Measurements from ENCODE around the gene ALCAM.

The ALCAM gene

DNA sequence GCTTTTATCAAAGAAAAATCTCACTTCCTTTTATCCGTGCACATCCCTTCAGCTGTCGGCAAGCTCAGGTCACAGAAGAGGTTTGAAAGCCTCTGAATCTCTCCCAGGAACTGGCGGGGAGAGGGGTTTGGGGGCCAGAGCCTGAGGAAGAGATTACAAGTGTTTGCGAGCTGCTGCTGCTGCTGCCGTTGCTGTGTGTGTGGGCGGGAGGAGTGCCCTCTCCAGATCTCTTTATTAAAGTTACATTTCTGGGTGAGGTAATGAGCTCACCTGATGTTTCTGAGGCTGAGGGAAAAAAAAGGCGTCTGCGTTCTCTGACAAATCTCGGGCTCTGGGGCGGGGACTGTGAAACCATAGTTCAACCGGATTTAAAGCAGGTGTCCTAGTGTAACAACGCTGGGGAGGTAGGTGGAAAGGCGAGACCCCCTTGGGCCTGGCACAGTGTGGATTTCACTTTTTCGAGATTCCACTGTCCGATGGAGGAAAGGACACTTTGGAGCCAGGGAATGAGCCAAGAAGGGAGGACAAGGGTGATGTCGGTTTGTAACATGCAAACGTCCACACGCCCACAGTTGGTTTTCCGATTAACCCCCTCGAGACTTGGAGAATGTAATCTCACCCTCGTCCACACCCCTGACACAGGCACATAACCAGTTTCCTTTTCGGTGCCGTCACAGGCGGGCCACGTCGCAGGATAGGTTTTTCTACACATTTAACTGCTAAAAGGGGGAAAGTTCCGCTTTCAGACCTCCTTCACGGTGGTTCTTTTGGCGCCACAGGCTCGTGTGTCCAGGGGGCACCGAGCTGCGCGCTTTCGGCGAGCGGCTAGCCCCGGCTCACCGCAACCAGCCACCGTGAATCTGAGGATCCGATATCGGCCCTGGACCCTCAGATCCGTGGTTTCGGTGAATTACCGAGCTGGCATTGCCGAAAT is 2.1 kb downstream of the ALCAM start:
- TF ChIP-seq, protein P1, sequence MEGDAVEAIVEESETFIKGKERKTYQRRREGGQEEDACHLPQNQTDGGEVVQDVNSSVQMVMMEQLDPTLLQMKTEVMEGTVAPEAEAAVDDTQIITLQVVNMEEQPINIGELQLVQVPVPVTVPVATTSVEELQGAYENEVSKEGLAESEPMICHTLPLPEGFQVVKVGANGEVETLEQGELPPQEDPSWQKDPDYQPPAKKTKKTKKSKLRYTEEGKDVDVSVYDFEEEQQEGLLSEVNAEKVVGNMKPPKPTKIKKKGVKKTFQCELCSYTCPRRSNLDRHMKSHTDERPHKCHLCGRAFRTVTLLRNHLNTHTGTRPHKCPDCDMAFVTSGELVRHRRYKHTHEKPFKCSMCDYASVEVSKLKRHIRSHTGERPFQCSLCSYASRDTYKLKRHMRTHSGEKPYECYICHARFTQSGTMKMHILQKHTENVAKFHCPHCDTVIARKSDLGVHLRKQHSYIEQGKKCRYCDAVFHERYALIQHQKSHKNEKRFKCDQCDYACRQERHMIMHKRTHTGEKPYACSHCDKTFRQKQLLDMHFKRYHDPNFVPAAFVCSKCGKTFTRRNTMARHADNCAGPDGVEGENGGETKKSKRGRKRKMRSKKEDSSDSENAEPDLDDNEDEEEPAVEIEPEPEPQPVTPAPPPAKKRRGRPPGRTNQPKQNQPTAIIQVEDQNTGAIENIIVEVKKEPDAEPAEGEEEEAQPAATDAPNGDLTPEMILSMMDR (conservative IDR thresholded peaks at IDR 0.05; ENCODE audit: control insufficient read depth, insufficient read depth, low read depth, low read length), result no peak
- peak; percentile 73 for DNase-seq (ENCODE audit: low read depth)
- H3K4me3 ChIP-seq (ENCODE audit: control insufficient read depth, low read depth, low read length), result peak overlapping the region; percentile 89

DNA sequence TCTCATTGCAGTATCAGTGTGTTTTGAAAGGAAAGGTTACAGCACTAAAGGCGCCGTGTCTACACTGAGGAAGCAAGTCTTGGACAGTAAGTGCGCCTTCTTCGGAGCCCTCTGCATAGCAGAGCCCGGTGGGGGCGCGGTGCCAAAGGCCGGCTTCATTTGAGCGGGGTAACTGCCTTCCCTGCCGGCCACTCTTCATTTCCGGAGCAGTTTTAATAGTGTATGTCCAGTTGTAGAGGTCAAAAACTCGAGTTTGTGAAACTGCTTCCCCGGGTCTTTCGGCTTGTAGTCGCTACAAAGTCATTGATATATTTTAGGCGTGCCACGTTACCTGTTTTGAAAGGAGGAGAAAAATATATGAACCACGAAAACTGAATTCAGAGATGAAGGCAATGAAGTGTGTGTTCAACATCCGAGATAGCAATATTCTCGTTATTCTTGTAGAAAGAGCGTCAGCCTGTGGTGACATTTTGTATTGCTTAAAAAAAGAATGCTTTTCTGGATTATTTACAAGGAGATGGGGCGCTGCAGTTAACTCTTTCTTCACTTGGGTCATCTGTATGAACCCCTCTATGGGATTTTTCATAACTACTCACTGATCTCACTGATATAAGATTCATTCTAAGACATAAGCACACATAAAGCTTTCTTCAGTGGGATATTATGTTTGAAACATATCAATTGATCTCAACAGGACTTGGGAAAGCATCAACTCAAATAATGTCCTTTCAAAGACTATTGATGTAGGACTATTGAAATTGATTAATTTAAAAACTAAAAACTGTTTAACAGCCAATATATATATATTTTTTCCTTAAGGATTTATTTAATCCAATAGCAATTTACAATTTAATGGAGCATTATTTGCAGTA is 3.0 kb downstream of the ALCAM start:
- peak; percentile 80 for DNase-seq (ENCODE audit: low read depth)
- TF ChIP-seq, protein P1 (conservative IDR thresholded peaks at IDR 0.05; ENCODE audit: control insufficient read depth, insufficient read depth, low read depth, low read length), result peak; percentile 90
- H3K4me3 ChIP-seq (ENCODE audit: control insufficient read depth, low read depth, low read length), result peak overlapping the region; percentile 89

DNA sequence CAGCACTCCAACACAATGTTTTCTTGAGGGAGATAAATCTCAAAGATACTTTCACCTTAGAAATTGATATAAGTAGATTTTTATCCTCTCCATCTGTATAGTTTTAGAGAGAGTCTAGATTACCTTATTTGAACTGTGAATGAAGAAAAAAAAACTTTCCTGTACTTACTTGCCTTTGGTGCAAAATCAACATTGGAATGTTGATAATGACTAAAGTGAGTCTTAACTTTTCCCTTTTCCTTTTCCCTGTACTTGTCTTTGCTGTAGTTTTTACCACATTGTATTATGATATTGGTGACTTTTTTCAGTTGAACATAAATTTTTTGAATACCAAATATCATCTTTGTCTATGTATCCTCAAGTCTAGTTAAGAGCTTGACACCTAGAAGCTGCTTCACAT is 6.7 kb downstream of the ALCAM start:
- TF ChIP-seq, protein P1 (conservative IDR thresholded peaks at IDR 0.05; ENCODE audit: control insufficient read depth, insufficient read depth, low read depth, low read length), result no peak
- H3K4me3 ChIP-seq (ENCODE audit: control insufficient read depth, low read depth, low read length), result no peak overlapping the region
- no peak for DNase-seq (ENCODE audit: low read depth)

DNA sequence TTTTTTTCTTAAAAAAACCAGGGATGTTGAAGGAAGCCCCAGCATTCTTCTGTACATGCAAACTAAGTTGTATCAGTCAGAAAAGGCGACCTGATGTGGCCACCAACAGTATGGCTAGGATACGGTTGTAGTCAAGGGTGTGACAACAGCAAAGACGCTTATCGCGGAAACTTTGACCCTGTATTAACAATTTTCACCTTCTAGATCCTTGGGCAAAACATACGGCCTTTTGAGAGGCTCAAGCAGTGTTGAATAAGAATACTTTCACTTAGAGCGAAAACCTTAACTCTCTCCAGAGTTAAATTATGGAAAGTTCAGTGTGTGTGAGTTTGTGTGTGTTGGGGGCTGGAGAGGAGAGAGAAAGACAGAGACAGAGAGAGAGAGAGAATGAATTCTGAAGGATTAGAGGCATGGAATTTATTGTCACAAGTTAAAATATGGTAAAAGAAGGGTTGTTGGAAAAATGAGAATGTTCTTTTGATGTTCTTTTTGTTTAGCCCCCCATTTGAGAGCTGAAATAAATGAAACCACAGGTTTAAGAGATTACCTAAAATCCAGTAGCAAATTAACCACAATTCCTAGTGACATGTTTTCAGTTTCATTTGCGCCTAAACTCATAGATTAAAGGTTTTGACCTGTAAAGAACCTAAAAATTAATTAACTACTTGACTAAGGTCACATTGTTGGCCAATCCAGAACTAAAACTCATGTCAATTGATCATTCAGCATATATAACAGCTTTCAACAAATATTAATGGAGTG is 9.2 kb downstream of the ALCAM start:
- H3K4me3 ChIP-seq (ENCODE audit: control insufficient read depth, low read depth, low read length), result no peak overlapping the region
- TF ChIP-seq, protein P1 (conservative IDR thresholded peaks at IDR 0.05; ENCODE audit: control insufficient read depth, insufficient read depth, low read depth, low read length), result no peak
- no peak for DNase-seq (ENCODE audit: low read depth)

DNA sequence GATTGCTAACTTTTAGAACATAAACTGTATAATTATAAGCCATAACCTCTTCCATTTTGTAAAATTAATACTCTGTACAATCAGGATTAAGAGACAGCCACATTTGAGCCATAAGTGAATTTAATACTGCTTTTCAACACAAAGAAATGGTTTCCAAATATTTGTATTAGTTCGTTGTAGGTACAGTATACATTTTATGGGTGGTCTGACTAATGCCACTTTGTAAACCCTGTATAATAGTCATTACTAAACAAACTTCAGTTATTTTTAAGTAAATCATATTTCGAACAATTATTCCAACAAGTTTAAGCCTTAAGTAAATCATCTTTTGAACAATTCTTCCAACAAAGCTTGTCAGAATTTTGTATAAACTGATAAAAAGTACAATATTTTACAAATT is 11.0 kb downstream of the ALCAM start:
- TF ChIP-seq, protein P1 (conservative IDR thresholded peaks at IDR 0.05; ENCODE audit: control insufficient read depth, insufficient read depth, low read depth, low read length), result no peak
- no peak for DNase-seq (ENCODE audit: low read depth)
- H3K4me3 ChIP-seq (ENCODE audit: control insufficient read depth, low read depth, low read length), result no peak overlapping the region

DNA sequence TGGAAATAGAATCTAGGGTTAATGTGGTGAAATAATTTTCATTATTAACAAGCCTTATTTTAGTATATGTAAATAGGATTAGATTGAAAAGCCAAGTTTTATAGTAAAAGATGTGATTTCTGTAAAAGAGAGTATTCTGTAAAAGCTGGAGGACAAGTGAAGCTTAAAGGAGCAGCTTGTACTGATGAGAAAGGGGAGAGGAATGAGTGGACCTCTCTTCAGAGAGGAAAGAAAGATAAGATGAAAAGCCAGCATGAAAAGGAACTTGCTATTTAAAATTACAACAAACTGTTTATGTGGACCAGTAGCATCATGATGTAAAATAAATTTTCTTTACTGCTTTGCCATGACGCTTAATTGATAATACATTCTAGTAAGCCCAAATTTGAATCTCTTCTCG is 18.5 kb downstream of the ALCAM start:
- no peak overlapping the region for H3K4me3 ChIP-seq (ENCODE audit: control insufficient read depth, low read depth, low read length)
- TF ChIP-seq, protein P1 (conservative IDR thresholded peaks at IDR 0.05; ENCODE audit: control insufficient read depth, insufficient read depth, low read depth, low read length), result no peak
- no peak for DNase-seq (ENCODE audit: low read depth)
